NCI-H2029 (cell line): Measurements from ENCODE around the gene ATG2B.
A peak's percentile ranks its signal among the peaks of the same experiment; 100 is the strongest.
"Not testable (repeated sequence)": the region's sequence is repeated elsewhere in the genome, so short reads cannot be mapped to it uniquely, and the experiment has no call there.

Experiments used
- DNase-seq: peaks from one replicate; lab custom pipeline; 2025; lab: John Stamatoyannopoulos, UW

ATG2B gene

GRCh38 chr14:96380735-96381134 lies 17.6 kb upstream of the ATG2B start:
- no peak for DNase-seq

DNA sequence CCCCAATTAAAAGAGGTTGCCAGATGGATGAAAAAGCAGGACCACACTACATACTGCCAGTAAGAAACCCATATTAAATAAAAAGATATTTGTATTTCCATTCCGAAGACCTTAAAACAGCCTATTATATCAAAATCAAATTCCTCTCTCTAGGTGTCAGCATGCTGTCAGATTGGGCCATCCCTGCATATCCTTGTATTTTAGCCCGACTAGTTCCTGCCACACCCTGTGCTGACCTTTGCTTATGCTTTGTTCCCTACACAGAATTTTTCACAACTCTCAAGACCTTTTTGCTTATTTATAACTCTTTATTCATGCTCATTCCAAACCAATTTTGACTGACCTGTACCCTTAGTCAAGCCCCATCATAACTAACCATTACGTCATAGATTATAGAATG lies 13.0 kb upstream of the ATG2B start:
- no peak for DNase-seq

DNA sequence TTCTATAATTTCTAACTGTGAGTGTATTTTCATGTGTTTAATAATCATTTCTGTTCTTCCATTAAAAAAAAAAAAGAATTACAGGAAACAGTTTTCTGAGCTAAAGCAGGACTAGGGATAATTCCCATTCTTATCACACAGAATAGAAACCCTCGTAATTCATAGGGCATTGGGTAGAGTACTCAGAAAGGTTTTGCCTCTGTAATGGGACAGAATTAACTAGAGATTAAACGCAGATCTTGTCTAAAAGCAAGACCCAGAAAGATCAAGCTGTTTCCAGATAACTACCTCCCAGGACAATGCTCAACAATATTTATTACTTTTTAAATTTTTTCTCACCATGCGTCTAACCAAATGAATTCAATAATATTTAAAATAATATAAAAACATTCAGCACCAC lies 10.4 kb upstream of the ATG2B start:
- no peak for DNase-seq

- DNase-seq = no peak
Observed at GRCh38 chr14:96370528-96370927, 7.4 kb upstream of the ATG2B start.

DNA sequence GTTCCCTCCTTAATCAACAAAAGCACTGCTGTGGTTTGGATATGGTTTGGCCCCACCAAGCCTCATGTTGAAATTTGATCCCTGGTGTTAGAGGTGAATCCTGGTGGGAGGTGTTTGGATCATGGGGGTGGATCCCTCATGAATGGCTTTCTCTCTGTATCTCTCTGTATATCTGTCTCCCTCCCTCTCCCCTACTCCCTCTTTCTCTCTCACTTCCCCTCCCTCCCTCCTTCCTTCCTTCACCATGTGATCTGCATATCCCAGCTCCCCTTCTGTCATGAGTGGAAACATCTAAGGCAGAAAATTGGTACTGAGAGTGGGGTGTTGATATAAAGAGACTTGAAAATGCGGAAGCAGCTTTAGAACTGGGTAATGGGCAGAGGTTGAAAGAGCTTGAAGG lies 5.4 kb upstream of the ATG2B start:
- no peak for DNase-seq

- no peak for DNase-seq
Observed at GRCh38 chr14:96364962-96365361, 1.8 kb upstream of the ATG2B start.

DNA sequence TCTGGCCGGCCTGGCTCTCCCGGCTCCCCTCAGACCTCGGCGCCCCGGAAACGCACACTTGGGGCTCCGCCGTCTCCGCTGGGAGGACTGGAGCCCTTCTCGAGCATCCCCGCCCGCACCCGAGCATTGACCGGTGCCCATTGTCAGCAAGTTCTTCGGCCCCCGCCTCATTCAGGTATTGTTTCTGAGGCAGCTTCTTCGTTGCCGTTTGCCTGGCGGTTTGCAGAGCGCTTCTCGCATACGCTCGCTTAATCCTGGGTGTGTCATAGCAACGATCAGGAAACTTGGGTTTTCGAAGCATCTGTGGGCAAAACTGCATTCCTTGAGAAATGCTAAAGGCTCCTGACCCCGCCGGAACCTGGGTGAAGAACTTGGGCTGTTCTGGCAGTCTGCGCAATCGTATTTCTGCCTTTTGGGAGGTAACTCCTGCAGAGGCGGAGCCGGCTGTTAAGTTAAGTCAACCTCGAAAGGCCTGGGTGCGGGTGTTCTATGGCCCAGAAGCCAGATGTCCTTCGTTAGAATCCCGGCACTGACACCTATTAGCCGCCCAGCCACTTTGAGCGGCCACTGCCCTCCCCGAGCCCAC lies 703 bp upstream of the ATG2B start:
- DNase-seq = no peak

DNA sequence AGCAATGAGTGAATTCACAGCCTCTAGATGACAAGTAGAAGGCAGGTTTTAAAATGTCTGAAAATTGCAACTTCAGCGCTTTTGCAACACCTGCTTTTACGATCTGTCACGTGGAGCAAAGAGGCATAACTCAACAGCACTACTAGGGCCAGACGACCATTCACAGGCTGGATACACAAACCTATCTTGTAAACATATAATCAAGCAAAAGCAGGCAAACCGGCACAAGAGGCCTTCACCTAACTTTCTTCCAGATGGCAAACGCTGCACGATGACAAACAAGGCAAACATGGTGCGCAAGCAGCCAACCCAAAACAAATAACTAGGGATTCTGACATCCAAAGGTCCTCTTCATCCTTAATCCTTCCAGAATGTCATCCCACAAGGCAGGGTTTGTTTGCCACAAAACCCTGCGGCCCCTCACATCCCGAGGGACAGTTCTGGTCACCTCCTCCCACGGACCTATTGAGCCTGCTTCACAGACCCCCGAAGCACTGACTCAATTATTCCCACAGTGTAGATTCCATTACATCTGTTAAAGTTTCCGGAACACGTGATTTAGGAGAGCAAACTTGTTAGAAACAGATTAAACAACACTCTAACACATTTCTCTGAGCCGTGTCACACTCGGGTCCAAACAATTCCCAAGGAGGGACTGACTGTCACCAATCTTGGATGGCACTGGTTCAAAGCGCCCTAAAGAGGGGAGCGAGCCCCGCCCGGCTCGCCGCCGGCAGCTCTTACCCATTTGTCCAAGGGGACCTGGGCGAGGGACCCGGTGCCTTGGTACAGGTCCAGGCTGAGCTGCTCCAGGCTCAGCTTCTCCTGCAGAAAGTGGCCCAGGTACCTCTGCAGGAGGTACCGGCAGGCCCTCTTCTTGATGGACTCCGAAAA lies 823 bp downstream of the ATG2B start:
- peak; percentile 23 for DNase-seq

DNA sequence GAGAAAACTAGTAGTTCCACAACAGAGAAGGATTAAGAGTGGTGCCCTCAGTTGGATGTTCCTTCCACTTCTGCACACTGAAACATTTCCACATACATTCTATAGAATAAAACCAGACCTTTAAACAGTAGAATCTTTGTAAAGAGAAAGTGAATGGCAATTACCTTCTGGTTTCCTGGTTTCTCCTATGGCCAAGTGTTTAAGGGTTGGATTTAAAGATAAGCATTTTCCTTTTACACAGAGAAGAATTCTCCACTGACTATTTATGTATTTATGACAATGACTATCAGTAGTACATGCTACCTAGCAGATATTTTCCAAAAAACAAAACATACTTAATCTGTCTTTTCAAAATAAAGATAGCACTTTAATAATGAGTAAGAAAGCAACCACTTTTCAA lies 3.2 kb downstream of the ATG2B start:
- DNase-seq = no peak

- DNase-seq = no peak
Observed at GRCh38 chr14:96357216-96357615, 5.9 kb downstream of the ATG2B start.

- no peak for DNase-seq
Observed at GRCh38 chr14:96354246-96354645, 8.9 kb downstream of the ATG2B start.

GRCh38 chr14:96352708-96353107 lies 10.4 kb downstream of the ATG2B start:
- DNase-seq = no peak

DNA sequence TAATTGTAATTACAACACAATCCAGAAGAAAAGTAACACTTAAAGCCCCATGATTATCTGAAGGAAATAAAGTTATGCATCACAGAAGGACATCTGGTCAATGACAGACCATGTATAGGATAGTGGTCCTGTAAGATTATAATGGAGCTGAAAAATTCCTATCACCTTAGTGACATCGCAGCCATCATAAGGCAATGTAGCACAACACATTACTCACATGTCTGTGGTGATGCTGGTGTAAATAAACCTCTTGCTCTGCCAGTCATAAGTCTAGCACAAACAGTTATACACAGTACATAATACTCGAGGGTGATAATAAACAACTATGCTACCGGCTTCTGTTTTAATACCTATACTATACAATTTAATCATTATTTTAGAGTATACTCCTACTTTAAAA lies 11.2 kb downstream of the ATG2B start:
- DNase-seq = no peak

DNA sequence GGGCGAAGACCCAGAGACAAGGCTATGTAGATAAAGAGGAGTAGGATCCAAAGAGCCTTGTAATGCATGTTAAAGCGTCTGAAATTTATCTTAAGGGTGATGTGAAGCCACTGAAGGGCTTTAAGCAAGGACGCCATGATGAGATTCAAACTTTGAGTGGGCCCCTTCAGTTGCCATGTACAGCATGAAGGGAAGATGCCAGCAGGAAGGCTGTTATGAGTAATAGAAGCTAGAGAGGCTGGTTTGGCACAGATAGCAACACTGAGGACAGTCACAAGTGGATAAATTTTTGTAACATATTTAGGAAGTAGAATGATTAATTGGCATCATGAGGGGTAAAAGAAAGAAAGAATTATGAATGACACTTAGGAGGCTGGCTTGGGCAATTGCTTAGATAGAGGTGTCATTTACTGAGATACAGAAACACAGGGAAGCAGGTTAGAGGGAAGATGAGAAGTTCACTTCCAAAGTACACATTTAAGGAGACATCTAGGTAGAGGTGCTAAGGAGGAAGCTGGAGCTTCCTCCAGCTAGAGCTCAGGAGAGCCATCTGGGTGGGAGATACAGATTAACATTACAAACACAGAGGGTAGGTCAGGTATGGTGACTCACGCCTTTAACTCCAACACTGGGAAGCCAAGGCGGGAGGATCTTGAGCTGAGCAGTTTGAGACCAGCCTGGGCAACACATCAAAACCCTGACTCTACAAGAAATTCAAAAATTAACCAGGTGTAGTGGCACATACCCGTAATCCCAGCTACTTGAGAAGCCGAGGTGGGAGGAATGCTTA lies 13.7 kb downstream of the ATG2B start:
- no peak for DNase-seq

DNA sequence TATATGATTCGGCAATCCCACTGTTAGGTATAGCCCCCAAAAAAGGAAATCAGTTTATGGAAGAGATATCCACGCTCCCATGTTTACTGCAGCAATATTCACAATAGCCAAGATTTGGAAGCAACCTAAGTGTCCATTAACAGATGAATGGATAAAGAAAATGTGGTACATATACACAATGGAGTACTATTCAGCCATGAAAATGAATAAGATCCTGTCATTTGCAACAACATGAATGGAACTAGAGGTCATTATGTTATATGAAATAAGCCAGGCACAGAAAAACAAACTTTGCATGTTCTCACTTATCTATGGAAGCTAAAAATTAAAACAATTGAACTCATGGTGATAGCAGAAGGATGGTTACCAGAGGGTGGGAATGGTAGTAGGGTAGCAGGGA lies 15.2 kb downstream of the ATG2B start:
- not testable (repeated sequence) for DNase-seq

DNA sequence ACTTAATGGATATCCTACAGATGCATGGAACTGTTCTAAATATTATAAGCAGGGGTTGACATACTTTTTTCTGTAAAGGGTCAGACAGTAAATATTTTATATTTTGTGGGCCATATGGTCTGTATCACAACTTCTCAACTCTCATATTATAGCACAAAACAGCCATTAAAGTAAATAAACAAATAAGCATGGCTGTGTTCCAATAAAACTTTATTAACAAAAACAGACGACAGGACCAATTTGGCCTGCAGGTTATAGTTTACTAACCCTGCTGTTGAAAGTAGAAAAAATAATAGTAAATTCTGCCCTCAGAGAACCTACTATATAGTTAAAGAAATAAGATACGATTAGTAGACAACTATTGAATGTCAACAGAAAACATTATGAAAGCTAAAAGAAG lies 17.5 kb downstream of the ATG2B start:
- DNase-seq = no peak

- DNase-seq = no peak
Observed at GRCh38 chr14:96341323-96341722, 21.8 kb downstream of the ATG2B start.

- DNase-seq = no peak
Observed at GRCh38 chr14:96338551-96338950, 24.6 kb downstream of the ATG2B start.

DNA sequence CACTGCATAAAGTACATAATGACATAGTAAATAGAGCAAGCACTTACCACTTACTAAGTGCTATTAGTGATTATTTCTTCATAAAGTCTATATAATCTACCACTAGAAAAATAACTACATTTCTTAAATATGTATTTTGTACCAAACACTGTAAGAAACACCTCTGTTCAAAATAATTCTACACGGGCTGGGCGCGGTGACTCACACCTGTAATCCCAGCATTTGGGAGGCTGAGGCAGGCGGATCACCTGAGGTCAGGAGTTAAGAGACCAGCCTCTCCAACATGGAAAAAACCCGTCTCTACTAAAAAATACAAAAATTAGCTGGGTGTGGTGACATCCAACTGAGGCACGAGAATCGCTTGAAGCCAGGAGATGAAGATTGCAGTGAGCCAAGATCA lies 38.9 kb downstream of the ATG2B start:
- DNase-seq = no peak

GRCh38 chr14:96320605-96321004 lies 42.5 kb downstream of the ATG2B start:
- no peak for DNase-seq

DNA sequence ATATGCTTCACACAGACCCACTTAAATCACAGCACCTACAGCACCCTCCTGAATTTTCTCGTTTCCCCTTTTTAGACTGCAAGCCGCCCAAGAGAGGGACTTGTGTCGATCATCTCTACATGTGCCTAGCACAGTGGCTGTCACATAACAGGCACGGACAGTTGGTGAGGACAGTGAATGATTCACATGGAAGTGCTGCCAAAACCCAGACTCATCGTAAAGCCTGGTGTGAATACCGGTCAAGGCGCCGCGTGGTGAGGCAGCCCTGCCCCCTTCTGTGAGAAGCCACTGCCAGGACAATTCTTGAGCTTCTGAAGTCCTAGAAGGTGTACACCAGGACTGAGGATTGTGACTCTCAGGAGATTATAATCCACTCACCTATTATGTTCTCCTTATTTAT lies 44.3 kb downstream of the ATG2B start:
- no peak for DNase-seq

DNA sequence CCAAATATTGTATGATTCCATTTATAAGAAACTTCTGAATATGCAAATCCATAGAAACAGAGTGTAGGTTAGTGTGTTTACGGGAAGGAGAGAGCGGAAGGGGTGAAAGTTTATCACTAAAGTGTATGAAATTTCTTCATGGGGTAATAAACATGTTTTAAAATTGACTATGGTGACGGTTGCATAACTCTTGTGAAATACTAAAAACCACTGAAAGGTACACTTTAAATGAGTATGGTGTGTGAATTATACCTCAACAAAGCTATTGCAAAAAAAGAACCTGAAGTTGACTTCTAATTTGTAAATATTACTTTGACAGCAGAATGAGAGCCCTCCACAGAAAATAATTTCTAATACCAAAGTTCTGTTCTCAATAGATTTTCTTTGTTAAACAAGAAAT lies 47.1 kb downstream of the ATG2B start:
- DNase-seq = no peak

DNA sequence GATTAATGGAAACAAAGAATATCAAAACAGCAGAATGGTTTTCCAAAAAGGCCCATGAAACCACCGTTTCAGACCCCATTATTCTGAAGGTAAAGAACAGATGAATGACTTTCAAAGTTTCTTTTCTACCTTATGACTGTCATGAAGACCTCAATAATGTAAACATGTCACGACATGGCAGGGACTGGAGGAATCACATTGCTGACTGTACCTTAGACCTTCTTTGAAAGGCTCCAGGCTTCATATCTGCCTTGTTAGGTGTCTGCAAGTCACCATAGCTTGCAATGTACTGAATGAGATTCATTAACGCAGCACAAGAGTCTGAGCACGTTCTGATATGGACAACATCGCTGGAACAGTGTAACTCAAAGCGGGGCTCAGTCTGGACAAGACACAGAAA lies 52.2 kb downstream of the ATG2B start:
- no peak for DNase-seq
